ENCODE measurements around the gene SH2D4B. TPM values are rescaled to one million over a fixed set of nuclear protein-coding genes. Genes with fewer than 3 reads are reported as not detected.
A peak's percentile ranks its signal among the peaks of the same experiment; 100 is the strongest.

Gene SH2D4B
- total RNA-seq, 1 experiment from 2014 or later, result 0.07 TPM

DNA sequence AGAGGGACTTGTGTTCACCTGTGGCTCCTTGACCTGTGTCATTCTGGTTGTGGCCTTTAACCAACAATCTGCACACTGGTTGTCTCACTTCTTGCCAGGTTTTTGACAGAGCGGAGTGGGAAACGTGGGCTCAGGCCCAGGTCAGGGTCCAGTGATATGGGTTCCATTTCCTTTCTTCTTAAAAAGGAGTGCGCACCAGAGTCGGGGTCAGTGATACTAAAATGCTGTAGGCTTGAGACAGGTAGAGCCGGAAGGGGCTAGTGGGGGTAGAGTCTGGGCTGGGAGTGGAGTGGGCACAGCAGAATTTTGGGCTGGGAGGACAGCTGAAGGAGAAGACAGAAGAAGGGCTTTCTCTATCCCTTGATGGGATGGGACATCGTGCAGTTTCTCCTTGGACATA is 61.2 kb downstream of the SH2D4B start:
- H3K79me1 ChIP-seq (ENCODE audit: insufficient read depth, low read depth, low read length, poor library complexity, severe bottlenecking), result no peaks in the 10 kb centered on the region
- H3K14ac ChIP-seq (ENCODE audit: insufficient read depth, low read length), result no peak overlapping the region
- no peak overlapping the region for H2BK15ac ChIP-seq (ENCODE audit: low read depth, low read length)
- H4K8ac ChIP-seq (replicated peaks; ENCODE audit: insufficient read length, low read depth, low read length), result no peak overlapping the region
- no peaks in the 10 kb centered on the region; the same call in 1 of the 2 replicates for H3K27me3 ChIP-seq (ENCODE audit: insufficient read depth, low read length)
- no peak overlapping the region for H2BK20ac ChIP-seq (ENCODE audit: low read depth, low read length, poor library complexity, severe bottlenecking)
- H2BK12ac ChIP-seq (ENCODE audit: insufficient read length, low read depth, low read length), result no peak overlapping the region
- H2BK5ac ChIP-seq (ENCODE audit: insufficient read length, low read length), result no peak overlapping the region
- Mint-ChIP-seq H3K36me3 (ENCODE audit: insufficient read depth in 1 of 3, low read depth in 3 of 3) (no peaks in the 10 kb centered on the region), H3K4me1 (peaks cover 6 to 12% of the 10 kb centered on the region in 2 experiments; a peak in 3 of 4 replicates), H3K4me3 (no peak overlapping the region), H3K27me3 (ENCODE audit: low read depth) (peaks cover 8% of the 10 kb centered on the region), H3K27ac (peak overlapping the region in 1 of 3 experiments; percentile 45; a peak in 1 of 7 replicates), H3K9me3 (no peaks in the 10 kb centered on the region)
- no peaks in the 10 kb centered on the region for H3K79me2 ChIP-seq (ENCODE audit: insufficient read depth, low read length)
- no peak overlapping the region for H3K23ac ChIP-seq (ENCODE audit: insufficient read length, low read depth, low read length)
- TF ChIP-seq, protein P1, sequence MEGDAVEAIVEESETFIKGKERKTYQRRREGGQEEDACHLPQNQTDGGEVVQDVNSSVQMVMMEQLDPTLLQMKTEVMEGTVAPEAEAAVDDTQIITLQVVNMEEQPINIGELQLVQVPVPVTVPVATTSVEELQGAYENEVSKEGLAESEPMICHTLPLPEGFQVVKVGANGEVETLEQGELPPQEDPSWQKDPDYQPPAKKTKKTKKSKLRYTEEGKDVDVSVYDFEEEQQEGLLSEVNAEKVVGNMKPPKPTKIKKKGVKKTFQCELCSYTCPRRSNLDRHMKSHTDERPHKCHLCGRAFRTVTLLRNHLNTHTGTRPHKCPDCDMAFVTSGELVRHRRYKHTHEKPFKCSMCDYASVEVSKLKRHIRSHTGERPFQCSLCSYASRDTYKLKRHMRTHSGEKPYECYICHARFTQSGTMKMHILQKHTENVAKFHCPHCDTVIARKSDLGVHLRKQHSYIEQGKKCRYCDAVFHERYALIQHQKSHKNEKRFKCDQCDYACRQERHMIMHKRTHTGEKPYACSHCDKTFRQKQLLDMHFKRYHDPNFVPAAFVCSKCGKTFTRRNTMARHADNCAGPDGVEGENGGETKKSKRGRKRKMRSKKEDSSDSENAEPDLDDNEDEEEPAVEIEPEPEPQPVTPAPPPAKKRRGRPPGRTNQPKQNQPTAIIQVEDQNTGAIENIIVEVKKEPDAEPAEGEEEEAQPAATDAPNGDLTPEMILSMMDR (conservative IDR thresholded peaks at IDR 0.05), result no peak
- no peak overlapping the region for H2AK5ac ChIP-seq (ENCODE audit: insufficient read length, low read length)
- no peaks in the 10 kb centered on the region for H3K23me2 ChIP-seq (ENCODE audit: insufficient read length, low read depth, low read length, poor library complexity, severe bottlenecking)
- no peaks in the 10 kb centered on the region for H3K4me1 ChIP-seq (ENCODE audit: insufficient read depth, low read length)
- no peak overlapping the region for H3T11ph ChIP-seq (ENCODE audit: low read length)
- no peak overlapping the region for H4K91ac ChIP-seq (ENCODE audit: insufficient read length, low read depth, low read length)
- no peak overlapping the region for H3K27ac ChIP-seq (ENCODE audit: insufficient read length, low read depth, low read length)
- H3K4ac ChIP-seq (ENCODE audit: low read depth, low read length), result no peak overlapping the region
- no peaks in the 10 kb centered on the region for H4K20me1 ChIP-seq (ENCODE audit: control insufficient read depth, insufficient read depth, insufficient read length)
- WGBS (ENCODE audit: extremely low coverage, insufficient read length, low lambda C conversion rate), result no CpG with 5 or more reads among the region's 6 CpGs
- H4K5ac ChIP-seq (ENCODE audit: insufficient read length, low read depth, low read length), result no peak overlapping the region
- H3K9ac ChIP-seq (ENCODE audit: extremely low read depth, insufficient read length, low read length), result no peak overlapping the region
- no peaks in the 10 kb centered on the region for H3K9me3 ChIP-seq (ENCODE audit: control insufficient read depth, low read depth, low read length)
- DNase-seq, result no peak
- H2BK120ac ChIP-seq (ENCODE audit: low read depth, low read length, poor library complexity, severe bottlenecking), result no peak overlapping the region
- no peak overlapping the region for H3K56ac ChIP-seq (ENCODE audit: insufficient read length, low read depth, low read length)
- no peak overlapping the region for H3K18ac ChIP-seq (ENCODE audit: insufficient read length, low read depth, low read length)
- H2AFZ ChIP-seq (ENCODE audit: low read length), result no peak overlapping the region
- H3K4me2 ChIP-seq (ENCODE audit: insufficient read depth, insufficient read length, low read length), result no peak overlapping the region
